ENCODE data around the gene SETX.

The SETX gene

DNA sequence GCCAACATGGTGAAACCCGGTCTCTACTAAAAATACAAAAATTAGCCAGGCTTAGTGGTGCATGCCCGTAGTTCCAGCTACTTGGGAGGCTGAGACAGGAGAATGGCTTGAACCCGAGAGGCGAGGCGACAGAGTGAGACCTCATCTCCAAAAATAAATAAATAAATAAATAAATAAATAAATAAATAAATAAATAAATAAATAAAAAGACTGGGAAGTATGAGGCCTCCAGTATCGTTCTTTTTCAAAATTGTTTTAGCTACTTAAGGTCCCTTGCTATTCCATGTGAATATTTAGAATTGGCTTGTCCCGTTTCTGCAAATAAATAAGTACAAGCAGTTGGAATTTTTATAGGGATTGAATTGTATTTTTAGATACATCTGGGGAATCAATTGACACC is 3.0 kb upstream of the SETX start:
- DNase-seq (ENCODE audit: low spot score) = no peak

DNA sequence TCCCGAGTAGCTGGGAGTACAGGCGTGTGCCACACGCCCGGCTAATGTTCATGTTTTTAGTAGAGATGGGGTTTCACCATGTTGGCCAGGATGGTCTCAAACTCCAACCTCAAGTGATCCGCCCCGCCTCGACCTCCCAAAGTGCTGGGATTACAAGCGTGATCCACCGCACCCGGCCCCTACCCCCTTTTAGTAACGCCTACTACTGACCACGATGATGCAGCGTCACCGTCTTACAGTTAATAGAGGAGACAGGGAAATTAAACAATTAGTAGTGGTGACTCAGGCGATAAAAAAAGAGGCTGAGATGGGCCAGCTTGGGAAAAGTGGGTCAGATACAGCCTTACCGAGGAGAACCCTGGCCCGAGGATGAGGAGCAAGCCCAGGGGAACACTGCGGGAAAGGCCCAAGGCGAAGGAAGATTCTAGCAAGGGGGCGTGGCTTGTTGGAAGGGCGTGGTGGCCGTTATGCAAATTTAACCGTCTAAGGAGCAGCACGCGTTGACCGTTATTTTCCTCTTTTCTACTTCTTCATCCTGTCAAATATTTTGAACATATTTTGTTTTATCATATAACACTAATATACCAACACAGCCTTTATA is 1.6 kb upstream of the SETX start:
- DNase-seq (ENCODE audit: low spot score) = no peak

DNA sequence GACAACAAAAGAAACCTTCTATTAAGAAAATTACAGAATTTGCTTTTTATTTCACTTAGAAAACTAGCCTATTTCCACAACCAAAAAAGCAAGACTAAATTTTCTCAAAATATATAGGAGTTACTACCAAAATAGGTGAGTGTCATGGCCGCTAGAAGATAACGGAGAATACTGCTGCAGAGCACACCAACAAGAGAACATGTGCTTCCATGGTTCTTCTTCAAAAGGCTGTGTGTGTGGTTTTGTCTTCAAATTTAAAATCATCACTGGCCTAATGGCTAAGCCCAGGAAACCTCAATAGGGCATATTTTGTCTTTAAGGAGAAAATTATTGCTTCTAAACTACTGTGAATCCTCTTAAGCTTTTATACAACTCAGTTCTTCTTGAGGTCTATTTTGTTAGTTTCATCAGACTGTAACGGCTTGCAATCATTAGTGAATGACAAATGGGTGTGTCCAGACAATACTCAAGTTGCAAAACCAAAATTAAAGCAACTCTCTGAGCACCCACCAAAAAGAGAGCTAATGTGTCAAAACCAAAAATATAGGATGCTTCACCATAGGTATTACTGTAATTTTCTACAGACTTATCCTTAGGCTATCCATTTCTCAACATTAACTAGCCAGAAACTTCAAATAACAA is 3.3 kb downstream of the SETX start:
- DNase-seq (ENCODE audit: low spot score) = no peak

DNA sequence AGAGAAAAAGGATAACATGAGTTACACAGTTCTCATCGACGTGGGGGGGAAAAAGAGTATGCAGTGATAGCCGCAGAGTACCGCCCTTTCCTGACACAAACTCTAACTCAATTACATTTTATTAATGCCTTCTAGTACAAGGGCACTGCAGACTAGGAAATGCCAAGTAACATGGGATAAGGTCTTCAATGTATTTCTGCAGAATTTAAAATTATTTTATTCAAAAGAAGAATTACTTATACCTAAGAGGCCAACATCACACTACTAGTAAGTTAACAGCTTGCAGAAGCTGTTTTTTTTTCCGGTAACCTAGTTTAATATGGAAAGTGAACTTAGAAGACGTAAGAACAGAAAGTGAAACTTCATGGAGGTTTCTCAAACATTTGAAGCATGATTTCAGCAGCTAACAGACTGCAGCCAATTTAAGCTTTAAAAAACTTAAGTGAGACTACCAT is 3.9 kb downstream of the SETX start:
- no peak for DNase-seq (ENCODE audit: low spot score)

DNA sequence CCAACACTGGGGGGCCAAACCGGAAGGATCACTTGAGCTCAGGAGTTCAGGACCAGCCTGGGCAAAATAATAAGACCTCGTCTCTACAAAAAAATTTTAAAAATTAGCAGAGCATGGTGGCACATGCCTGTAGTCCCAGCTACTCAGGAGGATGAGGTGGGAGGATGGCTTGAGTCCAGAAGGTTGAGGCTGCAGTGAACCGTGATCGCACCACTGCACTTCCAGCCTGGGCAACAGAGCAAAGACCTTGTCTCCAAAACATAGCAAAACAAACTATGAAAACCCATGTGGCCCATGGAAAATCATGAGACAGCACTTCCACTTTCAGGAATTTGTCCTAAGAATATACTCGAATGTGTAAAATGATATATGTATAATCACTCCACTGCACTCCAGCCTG is 6.1 kb downstream of the SETX start:
- DNase-seq (ENCODE audit: low spot score) = no peak

DNA sequence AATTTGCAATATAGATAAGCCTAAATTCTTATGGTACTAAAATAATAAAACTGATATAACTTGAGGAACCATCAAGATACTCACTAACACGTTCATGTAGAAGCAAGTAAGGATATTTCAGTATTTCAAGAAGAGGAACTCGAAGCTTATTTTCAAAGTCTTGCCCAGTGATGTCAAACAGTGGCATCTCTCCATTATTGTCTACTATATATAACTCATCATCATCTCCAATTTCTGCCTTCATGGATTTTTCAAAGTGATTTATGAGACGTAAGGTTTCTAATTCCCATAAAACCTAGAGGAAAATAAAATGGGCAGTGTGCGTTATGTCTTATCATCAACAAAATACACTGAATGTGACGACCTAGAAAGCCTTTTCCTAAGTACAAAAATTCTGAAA is 8.6 kb downstream of the SETX start:
- DNase-seq (ENCODE audit: low spot score) = no peak

DNA sequence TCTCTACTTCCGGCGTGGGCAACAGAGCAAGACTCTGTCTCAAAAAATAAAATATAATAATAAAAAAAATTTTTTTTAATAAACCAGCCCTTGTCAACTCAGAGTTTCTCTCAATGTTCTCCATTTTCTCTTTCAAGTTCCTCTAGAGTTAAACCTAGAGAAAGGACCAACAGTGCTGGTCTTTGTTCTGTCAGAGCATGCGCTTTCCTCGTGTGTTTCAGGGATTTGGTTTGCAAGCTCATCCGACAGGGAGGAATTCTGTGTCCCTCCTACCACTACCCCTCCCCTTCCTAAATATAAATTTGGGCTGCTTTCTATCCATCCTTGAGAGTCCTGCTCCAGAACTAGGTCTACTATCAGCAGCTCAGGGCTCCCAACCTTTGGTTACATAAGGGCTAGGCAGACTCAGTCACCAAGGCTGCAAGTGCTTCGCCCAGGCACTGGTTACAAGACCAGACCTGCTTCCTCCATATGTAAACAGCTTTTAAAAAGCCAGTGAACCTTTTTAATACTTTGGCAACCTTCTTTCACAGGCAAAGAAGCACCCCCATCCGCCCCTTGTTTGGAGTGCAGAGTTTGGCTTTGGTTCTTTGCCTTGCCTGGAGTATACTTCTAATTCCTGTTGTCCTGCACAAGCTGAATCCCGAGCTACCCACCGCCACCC is 13.5 kb downstream of the SETX start:
- no peak for DNase-seq (ENCODE audit: low spot score)

DNA sequence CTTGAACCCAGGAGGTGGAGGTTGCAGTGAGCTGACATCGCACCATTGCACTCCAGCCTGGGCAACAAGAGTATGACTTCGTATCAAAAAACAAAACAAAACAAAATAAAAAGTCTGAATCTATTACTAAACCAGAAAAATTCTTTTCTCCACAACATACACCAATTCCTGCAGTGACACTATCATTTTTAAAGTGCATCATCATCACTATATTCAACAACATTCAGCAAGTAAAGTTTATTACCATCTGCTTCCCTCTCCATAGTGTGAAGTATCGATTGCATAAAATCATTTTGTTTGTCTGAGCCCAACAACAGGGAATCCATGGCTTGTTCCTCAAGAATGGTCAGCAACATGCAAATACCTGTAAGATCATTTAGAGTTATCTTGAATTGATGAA is 20.4 kb downstream of the SETX start:
- no peak for DNase-seq (ENCODE audit: low spot score)

DNA sequence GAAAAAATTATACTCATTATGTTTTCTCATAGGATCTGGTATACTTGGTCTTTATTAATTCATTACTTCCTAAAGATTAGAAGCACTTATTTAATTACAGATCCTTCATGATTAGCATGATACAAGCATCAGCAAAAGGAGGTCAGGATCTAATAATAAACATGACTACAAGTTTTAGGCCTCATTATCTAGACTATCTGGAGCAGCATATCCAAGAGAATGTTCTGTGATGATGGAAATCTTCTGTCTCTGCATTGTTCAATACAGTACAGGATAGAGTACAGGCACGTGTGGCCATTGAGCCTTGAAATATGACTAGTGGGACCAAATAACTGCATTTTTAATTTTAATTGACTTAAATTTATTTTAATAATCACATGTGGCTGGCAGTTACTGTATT is 21.2 kb downstream of the SETX start:
- no peak for DNase-seq (ENCODE audit: low spot score)

DNA sequence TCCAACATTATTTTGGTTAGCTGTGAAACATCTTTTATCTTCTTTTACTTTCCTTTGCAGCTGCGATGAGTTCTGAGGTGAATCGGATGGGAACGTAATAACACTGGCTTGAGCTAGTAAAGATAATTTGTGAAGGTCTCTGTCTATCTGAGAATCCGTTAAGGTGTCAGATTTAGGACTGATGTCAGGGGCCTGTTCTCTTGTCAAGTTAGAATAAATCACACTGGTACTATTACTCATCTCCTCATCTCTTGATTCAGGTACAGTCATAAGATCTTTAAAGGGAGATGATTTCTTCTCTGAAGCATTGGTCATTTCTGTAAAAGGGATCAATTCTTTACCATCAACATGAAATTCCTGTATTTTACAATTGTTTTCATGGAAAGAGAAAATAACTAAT is 26.2 kb downstream of the SETX start:
- no peak for DNase-seq (ENCODE audit: low spot score)

DNA sequence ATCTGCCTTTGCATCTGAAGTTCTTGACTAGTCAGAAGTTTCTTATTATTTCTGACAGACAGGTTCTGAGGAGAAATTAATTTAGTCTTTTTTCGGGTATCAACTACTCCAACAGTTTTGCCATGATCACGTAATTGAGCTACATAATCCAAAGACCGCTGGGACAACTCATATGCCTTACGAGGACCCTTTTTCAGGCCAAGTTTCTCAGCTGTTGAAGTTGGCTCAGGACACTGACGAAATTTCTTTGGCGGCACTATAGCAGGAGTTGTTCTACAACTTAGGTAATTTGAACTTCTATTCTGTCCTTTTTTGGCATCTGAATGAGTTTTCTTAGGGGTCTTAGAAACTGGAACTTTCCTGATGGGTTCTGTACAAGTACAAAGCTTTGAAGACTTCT is 27.2 kb downstream of the SETX start:
- DNase-seq (ENCODE audit: low spot score) = no peak

DNA sequence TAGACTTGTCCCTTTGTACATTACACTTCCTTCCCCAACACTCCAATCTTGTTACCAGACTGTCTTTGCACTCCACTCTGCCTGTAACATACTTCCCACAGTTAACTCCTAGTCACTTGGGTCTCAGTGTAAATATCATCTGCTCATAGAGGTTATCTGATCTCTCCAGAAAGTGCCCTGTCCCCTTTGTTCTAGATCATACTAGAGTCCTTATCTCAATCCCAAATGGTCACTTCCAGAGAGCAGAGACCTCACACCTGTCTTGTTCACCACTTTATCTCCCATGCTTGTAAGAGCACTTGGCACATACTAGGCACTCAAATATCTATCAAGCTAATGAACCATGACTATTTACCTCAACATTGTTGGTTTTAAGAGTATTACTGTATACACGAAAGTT is 30.4 kb downstream of the SETX start:
- no peak for DNase-seq (ENCODE audit: low spot score)

DNA sequence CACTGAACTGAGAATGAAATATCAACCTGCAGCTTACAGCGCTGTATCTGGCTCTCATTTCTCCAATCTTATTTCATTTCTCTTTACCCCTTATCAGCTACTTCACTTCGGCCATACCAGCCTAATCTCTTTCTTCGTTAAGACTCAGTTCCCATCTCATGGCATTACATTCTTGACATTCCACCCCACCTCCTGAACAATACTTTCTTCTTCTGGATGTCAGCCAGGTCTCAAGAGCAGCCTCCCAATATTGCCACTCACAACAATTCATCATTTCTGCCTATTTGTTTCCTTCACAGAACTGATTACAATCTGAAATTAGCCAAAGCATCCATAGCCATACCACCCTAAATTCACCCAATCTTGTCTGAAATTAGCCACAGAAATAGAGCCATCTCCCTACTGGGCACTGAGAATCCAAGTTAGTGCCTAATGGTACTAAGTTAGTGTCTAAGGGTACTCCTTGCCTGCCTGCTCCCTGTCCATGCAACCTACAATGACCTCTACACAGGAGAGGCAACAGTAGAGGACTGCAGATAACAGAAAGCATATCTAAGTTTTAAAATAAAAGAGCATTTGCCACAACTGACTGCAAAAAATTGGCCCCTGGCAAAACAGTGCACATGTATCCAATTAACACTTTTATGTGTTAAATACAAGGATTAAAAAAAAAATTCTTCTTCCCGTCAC is 35.2 kb downstream of the SETX start:
- DNase-seq (ENCODE audit: low spot score) = no peak

DNA sequence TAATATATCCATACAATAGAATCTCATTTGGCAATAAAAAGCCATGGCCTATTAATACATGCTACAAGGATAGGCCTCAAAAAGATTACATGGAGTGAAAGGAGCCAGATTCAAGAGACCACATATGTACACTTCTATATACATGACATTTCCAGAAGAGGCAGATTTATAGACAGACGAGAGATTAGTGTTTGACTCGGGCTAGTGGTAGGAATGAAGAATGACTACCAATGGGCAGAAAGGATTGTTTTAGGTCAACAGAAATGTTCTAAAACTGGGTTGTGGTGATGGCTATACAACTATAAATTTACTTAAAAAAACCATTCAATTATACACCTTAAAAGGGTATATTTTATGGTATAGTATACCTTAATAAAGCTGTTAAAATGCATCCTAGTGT is 41.9 kb downstream of the SETX start:
- DNase-seq (ENCODE audit: low spot score) = no peak

DNA sequence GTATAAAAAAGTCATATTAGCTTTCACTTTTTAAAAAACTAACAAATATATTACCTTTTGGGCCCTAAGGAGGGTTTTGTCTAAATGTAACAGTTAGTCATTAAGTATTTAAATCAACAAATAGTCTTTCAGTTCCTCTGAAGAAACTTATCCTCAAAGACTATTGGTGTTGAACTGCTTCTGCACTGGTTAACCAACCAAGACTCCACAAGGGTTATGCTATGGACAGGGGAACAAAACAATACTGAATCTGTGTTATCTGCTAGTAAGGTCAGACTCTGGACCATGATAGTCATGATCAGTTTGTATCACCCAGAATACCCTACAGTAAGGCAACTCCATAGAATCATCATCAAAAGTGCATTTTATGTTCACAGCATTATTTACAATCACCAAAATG is 42.4 kb downstream of the SETX start:
- DNase-seq (ENCODE audit: low spot score) = no peak

DNA sequence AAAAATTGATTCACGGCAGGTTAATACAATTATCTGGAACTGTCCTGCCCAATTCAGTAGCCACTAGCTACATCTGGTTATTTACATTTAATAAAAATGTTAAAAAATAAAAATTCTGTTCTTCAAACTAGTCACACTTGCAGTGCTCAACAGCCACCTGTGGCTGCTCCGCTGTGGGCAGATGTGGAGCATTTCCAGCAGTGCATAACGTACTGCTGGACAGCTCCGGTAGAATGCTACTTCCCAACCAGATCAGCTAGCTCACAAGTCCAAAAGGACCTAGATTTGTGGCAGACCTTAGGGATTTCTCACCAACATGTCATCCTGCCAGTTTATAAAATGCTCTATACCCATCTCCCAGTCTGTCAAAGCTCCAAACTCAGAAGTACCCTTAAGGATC is 42.8 kb downstream of the SETX start:
- no peak for DNase-seq (ENCODE audit: low spot score)

DNA sequence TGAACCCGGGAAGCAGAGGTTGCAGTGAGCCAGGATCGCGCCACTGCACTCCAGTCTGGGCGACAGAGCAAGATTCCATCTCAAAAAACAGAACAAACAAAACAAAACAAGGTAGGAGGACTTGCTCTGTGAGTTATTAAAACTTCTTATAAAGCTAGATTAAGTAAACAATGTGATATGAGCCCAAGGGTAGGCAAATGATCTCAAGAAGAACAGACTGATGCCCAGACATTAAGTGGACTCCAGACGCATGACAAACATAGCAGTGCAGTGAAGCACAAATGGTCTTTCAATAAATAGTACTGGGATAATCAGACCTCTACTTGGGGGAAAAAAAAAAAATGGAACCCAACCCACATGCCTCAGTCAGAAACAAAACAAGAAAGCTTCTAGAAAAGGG is 45.7 kb downstream of the SETX start:
- DNase-seq (ENCODE audit: low spot score) = no peak

DNA sequence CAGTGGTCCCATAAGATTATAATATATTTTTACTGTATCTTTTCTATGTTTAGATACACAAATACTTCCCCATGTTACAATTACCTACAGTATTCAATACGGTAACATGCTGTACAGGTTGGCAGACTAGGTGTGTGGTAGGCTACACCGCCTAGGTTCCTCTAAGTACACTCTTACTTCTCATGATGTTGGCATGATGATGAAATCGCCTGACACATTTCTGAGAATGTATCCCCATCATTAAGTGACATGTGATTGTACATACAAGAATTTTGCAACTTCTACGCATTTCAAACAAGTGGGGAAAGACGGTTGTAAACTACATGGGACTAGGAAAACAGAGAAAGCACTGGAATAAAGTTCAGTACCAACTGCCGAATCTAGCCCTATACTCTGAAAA is 53.3 kb downstream of the SETX start:
- DNase-seq (ENCODE audit: low spot score) = no peak

DNA sequence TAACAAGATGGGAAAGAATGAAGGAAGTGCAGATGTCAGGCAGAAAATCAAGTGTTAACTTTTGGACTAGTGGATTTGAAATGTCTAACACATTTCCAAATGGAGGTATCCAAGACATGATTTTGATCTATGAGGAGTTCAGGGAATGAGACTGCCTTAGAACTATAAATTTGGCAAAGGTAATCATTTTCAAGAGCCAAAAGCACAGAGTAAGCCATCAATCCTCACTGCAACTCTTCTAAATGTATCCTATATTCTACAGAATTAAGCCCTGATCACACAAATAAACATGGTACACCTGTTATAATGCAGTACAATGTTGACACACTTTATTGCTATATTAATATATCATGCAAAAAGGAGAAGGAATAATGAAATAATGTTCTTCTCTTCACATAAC is 55.6 kb downstream of the SETX start:
- DNase-seq (ENCODE audit: low spot score) = no peak

DNA sequence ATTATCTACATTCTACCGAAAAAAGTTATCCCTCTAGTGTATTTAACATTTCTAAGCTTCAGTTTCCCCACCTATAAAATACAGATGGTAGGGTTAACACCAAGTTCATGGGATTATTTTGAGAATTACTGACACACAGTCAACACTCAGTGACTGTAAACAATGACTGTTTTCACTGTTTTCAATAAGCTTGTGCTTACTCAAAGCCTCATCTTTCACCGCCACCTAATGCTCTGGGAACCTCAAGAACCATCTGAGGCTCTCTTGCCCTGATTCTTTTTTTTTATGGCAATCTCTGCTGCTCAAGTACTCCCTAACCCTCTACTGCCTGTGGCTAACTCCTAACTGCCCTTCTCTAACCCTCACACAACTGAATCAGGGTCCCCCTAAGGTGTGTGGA is 59.6 kb downstream of the SETX start:
- no peak for DNase-seq (ENCODE audit: low spot score)

DNA sequence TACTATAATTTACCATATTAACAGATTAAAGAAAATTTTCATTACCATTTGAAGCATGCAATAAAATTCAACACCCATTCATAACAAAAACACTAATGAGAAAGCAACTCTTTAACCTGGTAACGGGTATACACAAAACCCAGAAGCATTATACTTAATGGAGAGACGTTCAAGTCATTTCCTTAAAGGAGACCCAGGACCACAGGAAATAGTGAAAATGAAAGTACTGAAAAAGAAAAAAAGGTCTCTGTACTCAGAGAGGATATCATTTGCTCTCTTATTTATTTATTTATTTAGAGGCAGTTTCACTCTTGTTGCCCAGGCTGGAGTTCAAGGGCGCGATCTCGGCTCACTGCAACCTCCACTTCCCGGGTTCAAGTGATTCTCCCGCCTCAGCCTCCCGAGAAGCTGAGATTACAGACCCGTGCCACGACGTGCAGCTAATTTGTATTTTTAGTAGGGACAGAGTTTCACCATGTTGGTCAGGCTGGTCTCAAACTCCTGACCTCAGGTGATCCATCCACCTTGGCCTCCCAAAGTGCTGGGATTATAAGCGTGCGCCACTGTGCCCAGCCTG is 61.6 kb downstream of the SETX start:
- DNase-seq (ENCODE audit: low spot score) = no peak

DNA sequence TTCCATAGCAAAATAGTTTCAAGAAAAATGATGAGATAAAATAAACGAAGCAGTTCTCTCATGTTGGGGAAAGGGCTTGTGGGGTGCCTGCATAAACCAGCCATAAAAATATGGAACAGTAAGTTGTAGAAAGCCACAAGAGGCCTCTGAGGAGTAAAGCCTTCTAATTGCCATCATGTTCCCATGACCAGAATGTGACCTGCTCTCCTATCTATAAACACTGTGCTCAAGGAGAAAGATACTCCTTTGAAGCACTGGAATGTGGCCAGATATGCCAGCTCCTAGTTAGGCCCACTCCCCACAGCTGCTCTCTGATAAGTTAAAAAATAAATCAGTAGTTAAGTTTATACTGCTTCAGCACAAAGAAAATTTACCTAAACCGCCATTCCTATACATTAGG is 65.8 kb downstream of the SETX start:
- no peak for DNase-seq (ENCODE audit: low spot score)

DNA sequence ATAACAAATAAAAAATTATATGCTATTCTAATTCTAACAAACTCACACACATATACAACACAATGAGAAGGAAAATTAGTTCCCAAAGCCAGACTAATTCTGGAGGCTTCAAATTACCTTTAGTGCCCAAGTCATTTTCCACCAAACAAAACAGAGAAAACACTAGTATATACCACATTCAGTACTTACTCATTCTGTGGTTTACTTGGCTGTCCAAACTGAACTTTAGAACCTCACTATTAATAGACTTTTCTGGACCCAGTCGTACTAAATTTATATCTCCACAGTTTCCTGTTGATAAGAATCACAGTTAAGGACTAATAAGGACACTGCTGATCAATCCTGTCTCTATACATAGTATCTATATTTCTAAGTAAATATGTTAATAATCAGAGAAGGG is 66.4 kb downstream of the SETX start:
- no peak for DNase-seq (ENCODE audit: low spot score)
